Nucleus accumbens (tissue), 56 donors: ENCODE results near the gene SMCHD1.
"Not testable (repeated sequence)": the region's sequence is repeated elsewhere in the genome, so short reads cannot be mapped to it uniquely, and the experiment has no call there.

Experiments used
- DNase-seq, 56 donors: peaks; one replicate each; lab custom pipeline; 2025; lab: John Stamatoyannopoulos, UW

SMCHD1 gene

DNA sequence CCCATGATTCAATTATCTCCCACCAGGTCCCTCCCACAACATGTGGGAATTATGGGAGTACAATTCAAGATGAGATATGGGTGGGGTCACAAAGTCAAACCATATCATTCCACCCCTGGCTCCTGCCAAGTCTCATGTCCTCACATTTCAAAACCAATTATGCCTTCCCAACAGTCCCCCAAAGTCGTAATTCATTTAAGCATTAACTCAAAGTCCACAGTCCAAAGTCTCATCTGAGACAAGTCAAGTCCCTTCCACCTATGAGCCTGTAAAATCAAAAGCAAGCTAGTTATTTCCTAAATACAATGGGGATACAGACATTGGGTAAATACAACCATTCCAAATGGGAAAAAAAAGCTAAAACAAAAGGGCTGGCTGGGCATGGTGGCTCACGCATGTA lies 153.1 kb downstream of the SMCHD1 start:
- DNase-seq, result not testable (repeated sequence)

DNA sequence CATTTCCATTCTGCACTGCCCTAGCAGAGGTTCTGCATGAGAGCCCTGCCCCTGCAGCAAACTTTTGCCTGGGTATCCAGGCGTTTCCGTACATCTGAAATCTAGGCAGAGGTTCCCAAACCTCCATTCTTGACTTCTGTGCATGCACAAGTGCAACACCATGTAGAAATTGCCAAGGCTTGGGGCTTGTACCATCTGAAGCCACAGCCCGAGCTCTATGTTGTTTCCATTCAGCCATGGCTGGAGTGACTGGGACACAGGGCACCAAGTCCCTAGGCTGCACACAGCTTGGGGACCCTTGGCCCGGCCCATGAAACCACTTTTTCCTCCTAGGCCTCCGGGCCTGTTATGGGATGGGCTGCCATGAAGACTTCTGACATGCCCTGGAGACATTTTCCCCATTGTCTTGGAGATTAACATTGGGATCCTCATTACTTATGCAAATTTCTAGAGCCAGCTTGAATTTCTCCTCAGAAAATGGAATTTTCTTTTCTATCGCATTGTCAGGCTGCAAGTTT lies 154.2 kb downstream of the SMCHD1 start:
- DNase-seq, result not testable (repeated sequence)

DNA sequence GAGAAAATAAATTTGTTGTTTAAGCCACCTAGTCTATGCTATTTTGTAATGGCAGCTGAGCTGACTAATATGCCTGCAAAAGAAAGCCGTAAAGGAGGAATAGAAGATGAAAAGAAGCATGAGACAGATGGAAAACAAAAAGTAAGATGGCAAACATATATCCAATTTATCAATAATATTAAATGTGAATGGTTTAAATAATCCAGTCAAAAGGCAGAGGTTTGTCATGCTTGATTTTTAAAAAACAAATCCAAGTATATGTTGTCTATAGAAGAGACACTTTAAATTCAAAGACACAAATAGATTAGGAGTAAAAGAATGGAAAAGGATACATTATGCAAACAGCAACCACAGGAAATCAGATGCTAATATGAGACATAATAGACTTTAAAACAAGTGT lies 155.9 kb downstream of the SMCHD1 start:
- no peak for DNase-seq

DNA sequence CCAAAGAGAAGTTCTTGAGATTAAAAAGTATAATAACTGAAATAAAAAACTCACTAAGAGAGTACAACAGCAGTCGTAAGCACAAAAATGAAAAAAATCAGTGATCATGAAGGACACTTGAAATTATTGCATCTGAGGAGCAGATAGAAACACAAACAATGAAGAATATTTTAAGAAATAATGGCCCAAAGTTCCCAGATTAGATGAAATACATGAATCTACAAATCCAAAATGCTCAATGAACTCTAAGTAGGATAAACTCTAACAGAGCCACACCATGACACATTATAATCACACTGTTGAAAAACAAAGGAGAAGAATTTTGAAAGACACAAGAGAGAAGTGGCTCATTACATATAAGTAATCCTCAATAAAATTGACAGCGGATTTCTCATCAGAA lies 159.4 kb downstream of the SMCHD1 start:
- DNase-seq, result no peak

DNA sequence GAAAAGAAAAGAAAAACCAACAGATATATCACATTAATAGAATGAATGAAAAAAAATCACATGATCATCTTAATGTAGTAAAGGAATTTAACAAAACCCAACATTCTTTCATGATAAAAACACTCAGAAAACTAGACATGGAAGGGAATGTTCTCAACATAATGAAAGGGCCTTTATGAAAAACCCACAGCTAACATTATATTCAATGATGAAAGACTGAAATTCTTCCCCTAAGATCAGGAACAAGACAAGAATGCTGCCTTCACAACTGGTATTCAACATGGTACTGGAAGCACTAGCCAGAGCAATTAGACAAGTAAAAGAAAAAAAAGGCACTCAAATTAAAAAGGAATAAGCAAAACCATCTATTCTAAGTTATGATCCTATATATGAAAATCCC lies 162.8 kb downstream of the SMCHD1 start:
- no peak for DNase-seq

DNA sequence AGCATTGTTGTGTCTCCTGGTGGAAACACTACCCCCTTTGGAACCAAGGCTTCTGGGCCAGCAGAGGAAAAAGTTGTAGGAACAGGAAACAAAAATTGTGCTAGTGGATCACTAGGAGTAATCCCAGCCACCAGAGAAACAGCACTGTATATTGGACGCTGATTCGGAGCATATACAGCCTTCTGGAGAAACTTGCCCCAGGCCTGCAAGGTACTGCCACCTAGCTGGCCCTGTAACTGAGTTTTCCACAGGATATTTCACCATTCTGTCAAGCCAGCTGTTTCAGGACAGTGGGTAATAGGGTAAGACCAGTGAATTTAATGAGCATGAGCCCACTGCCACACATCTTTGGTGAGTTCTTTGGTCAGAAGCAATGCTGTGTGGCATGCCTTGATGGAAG lies 166.2 kb downstream of the SMCHD1 start:
- DNase-seq, result no peak

DNA sequence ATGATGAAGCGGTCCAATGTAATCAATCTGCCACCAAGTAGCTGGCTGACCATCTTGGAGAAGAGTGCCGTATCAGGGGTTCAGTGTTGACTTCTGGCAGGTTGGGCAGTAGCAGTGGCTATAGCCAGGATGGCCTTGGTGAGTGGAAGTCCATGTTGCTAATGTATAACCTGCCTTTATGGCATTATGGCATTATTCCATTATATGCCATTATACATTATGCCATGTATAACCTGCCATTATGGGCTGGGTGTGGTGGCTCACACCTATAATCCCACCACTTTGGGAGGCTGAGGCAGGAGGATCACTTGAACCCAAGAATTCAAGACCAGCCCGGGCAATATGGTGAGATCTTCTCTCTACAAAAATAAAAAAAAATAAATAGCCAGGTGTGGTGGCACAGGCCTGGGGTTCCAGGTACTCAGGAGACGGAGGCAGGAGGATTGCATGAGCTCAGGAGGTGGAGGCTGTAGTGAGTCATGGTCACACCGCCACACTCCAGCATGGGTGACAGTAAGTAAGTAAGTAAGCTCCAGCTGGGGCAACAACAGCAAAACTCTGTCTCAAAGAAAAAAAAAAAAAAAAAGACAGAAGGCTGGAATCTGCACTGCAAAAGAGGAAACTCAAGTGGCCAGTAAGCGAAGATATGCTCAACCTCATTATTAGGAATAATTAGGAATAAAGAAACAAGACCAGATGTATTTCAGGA lies 166.8 kb downstream of the SMCHD1 start:
- no peak for DNase-seq

DNA sequence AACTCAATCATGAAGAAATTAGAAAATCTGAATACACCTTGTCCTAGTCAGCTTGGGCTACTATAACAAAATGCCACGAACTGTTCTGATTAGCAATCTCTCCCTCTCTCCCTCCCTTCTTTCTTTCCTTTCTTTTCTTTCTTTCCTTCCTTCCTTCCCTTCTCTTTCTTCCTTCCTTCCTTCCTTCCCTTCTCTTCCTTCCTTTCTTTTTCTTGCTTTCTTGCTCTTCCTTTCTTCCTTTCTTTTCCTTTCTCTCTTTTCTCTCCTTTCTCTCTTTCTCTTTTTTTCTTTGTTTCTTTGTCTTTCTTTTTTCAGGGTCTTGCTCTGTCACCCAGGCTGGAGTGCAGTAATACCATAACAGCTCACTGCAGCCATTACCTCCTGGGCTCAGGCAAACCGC lies 167.7 kb downstream of the SMCHD1 start:
- no peak for DNase-seq

DNA sequence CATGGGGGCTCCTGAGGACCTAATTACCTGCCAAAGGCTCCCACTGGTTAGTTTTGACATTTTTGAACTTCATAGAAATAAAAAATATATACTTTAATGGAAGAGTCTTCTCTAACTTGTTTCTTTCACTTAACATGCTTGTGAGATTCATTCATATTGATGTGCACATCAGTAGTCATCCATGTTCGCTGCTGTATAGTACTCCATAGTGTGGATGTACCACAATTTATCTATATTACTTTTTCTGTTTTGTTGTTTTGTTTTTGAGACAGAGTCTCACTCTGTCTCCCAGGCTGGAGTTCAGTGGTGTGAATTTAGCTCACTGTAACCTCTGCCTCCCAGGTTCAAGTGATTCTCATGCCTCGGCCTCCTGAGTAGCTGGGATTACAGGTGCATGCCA lies 168.4 kb downstream of the SMCHD1 start:
- no peak for DNase-seq

DNA sequence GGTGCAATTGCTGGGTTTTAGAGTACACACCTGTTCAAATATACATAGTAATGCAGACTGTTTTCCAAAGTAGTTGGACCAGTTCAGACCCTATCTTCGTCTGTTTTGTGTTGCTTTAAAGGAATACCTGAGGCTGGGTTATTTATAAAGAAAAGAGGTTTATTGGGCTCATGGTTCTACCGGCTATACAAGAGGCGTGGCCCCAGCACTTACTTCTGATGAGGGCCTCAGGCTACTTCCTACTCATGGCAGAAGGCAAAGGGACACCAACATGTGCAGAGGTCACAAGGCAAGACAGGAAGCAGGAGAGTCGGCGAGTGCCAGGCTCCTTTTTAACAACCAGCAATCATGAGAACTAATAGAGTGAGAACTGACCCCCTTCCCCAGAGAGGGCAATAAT lies 169.3 kb downstream of the SMCHD1 start:
- no peak for DNase-seq

DNA sequence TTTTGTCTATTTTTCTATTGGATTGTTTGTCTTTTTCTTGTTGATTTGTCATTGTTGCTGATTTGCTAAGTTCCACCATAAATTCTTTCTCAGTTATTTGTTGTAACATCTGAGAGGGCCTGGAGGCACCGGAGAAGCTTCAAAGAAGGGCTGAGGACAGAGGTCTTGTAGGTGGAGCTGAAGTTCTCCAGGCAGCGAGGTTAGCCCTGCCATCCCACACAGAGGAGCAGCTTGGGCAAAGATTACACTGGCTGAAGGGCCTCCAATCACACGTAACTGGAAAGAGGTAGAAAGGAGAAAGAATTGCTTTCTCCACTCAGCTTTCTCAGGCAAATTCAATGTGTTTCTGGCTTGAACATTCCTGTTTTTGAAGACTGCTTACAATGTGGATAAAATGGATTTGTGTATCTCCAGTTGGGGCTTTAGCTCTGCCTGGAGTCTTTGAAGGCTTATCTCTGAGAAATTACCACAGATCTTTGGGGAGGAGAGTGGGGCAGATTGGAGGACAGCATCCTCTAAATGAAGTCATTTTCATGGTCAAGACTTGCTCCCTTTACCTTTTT lies 170.2 kb downstream of the SMCHD1 start:
- DNase-seq, result no peak

DNA sequence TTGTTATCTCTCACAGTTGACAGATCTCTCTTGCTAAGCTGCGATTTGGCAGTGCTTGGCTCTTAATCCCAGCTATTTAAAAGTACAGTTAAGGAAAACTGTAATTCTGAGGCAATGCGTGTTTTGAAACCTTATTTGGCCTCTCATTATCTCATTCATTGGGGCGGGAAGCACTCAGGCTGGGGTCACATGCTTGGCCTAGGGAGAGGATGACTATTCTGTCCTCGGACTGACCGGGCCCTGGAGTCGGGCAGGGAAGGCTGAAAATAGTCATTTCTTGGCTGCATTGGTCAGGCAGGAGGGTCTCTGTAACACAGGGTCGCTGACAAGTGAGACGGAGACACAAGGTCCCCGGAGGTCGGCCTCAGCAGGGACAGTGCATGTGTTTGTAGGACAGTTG lies 171.1 kb downstream of the SMCHD1 start:
- DNase-seq, result no peak

DNA sequence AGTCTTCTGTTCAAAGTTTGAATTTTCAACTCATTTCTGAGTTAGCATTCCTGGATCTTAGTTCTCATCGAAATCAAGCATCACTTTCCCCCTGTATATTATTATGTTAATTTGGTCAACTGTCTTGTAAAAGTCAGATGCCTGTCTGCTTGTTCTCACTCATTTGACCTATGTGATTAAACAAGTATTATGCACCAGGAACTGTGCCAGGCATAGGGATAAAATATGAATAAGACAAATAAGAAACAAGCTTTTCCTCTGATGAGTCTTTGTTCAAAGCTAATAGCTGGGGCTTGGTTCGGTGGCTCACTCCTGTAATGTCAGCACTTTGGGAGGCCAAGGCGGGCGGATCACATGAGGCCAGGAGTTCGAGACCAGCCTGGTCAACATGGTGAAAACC lies 171.5 kb downstream of the SMCHD1 start:
- no peak for DNase-seq

DNA sequence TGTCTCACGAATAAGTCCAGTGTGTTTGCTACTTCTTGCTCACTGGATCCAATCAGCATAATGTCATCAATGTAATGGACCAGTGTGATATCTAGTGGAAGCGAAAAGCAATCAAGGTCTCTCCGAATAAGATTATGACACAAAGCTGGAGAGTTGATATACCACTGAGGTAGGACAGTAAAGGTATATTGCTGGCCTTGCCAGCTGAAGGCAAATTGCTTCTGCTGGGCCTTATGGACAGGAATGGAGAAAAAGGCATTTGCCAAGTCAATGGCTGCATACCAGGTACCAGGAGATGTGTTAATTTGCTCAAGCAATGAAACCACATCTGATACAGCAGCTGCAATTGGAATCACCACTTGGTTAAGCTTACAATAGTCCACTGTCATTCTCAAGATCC lies 180.6 kb downstream of the SMCHD1 start:
- DNase-seq, result not testable (repeated sequence)

DNA sequence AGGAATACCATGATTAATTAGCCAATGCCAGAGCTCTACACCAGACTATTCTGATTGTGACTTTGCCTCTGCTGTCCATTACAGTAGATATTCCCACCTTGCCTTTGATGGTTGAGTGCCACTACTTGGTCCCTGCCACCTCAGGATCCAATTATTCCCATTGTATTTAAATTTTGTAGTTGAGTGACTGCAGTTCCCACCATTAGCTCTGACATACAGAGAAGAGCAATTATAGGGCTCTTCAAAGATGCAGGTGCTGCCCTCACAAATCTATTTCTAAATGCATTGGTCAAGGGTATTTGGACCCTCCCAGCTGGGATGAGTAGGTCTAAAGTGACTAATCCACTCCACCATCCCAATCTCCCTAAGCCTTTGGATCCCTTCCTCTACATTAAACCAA lies 181.8 kb downstream of the SMCHD1 start:
- DNase-seq, result not testable (repeated sequence)

DNA sequence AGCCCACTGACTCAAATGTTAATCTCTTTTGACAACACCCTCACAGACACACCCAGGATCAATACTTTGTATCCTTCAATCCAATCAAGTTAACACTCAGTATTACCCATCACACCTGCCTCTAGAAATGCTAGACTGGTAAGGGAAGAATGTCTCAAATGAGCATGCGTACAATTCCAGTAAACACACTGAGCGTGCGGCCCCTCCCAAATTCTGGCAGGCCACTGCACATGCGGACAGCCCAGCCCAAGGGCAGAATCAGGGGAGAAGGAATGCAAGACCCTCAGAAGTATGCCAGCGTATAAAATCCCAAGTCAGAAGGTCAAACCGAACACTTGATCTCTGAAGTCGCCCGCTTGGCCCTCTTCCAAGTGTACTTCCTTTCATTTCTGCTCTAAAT lies 183.7 kb downstream of the SMCHD1 start:
- DNase-seq, result no peak

DNA sequence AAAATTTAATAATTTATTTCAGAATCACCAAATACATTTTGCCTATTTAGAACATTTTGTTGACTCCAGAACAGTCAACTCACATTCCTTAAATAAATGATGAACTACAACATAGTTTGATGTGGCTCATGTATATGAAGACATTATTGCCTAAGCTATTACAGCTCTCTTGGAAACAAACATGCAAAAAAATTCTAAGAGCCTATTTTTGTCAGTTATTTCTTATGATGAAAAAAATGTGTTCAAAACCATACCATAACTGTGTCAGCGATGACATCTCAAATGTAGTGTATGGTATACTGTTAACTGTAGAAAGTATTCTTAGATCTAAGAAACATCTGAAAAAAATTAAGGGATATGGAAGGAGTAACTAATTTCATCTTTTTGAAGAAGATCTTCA lies 185.0 kb downstream of the SMCHD1 start:
- no peak for DNase-seq

DNA sequence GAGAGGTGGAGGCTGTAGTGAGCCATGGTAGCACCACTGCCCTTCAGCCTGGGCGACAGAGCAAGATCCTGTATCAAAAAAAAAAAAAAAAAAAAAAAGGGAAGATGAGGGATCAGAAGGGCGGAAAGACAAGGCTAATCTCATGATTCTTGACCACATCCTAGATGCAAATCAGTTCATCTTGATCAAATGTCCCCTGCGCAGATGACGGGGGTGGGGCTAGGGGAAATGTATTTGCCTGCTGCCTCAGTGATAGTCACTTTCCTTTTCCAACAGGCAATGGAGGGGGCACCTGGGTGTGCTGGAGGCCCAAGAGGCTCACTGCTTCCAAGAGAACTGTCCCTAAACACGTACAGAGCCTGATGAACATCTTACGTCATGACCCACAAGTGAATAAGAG lies 187.6 kb downstream of the SMCHD1 start:
- DNase-seq, result no peak

DNA sequence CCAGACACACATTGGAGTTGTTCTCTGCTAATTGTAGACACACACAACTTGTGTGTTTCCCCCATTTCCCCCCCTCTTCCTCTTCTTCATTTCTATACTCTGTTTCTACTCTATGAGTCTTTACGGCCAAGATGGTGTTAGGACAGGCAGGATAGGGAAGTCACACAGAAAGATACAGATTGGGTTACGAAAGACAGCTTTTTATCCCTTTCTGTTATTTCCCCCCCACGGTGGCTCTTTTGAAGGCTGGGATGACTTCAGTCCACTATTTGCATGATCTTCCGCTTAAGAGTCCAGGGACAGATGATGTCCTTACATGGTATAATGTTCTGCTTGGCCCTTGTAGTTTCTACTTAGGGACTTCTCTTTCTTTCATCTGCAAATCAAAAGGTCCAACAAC lies 189.6 kb downstream of the SMCHD1 start:
- DNase-seq, result no peak

DNA sequence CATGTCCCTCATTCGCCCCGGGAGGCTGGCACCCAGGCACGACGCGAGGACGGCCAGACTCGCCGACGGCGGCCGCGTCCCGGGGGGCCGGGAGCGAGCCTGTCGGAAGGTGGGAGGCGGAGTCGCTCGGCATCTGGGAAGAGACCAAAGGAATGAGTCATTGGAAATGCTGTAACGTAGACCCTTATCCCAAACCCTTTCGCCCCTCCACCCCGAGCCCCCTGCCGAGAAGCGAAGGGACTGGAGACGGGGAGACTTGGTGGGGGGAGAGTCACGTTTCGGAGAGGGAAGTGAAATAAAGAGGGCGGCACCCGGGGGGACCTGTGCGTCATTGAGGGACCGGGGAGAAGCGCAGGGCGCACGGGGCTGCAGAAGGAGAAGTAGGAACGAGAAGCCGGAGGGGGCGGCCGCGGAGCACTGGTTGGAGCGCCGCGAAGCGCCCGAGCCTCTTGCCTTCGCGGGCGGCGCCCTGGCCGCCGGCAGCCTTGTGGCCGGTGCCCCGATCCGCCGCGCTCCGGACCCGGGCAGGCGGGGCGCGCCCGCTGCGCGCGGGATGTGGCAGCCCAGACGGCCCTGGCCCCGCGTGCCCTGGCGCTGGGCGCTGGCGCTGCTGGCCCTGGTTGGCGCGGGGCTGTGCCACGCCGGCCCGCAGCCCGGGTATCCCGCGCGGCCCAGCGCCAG lies 191.2 kb downstream of the SMCHD1 start, which contains the start of gene EMILIN2:
Gene EMILIN2 (plus strand): TSS at position 371 of the 681 bp plus-strand sequence. CDS start 183 bp downstream, at position 554.
- no peak for DNase-seq

DNA sequence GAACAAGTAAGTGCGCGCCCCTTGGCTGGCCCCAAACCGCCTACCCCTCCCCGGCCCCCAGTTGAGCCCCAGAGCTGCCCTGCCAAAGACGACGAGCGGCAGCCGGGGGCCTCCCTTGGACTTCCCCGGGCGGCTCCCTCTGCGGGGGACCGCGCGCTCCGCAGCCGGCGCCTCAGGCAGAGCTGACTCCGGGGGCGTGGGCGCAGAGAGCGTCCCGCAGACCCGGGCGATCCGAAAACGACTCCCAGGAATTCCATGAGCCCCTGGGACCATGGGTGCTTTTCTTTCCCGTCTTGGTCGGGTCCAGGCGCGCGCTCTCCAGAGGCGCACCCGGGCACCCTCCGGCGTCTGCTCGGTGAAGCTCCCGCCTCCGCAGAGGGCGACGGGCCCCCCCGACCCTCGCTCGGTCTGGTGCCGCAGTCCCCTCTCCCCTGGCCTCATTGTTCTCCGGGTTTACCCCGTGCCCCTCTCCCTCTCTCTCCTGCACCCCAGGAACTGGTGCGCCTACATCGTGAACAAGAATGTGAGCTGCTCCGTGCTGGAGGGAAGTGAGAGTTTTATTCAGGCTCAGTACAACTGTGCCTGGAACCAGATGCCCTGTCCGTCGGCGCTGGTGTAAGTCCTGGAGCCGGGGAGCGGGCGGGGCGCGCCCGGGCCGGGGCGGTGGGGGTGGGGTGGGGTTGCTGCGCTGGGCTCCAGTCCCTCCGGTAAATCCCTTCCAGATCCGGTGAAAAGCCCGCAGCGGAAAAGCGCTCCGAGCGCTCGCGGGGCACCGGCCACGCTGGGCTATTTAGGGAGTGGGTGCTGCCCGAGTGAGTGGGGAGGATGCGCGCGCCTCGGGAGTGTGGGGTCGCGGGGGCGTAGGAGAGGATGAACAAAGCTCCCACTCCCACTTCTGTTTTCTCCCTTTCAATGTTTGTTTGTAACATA lies 192.1 kb downstream of the SMCHD1 start:
- DNase-seq, result no peak
